WTC11 (cell line): ENCODE results near the gene WWOX. TPM values are rescaled to one million over a fixed set of nuclear protein-coding genes. Genes with fewer than 3 reads are reported as not detected.

Experiments used
- ATAC-seq: fragments of 200-7000 bp; cut with Tn5 transposase; 2 replicates; pipeline ENCODE4 v1.10.0; 2021; ENCODE audit warnings: mild to moderate bottlenecking, moderate library complexity
- CTCF ChIA-PET: fragments of 300-600 bp; sonication (Branson Sonifier 250); formaldehyde crosslinking; loops from one replicate; lab custom pipeline; 2021; ENCODE audit warnings: antibody characterized with exemption; lab: Charles Lee
- POLR2A ChIA-PET: fragments of 350-600 bp; sonication (Branson Sonifier 250); formaldehyde crosslinking; loops from one replicate; lab custom pipeline; 2021; ENCODE audit warnings: antibody characterized with exemption; lab: Charles Lee
- DNase-seq: peaks from one replicate; pipeline ENCODE4 v3.0.0; 2021; ENCODE audit warnings: low spot score
- H3K27ac Mint-ChIP-seq: 2 replicates; pipeline ENCODE4 v1.8.0; 2021; ENCODE audit warnings: mixed read lengths
- H3K27me3 Mint-ChIP-seq: 2 replicates; pipeline ENCODE4 v1.8.0; 2021; ENCODE audit warnings: low read depth, mild to moderate bottlenecking, moderate library complexity, mixed read lengths
- H3K36me3 Mint-ChIP-seq: 2 replicates; pipeline ENCODE4 v1.8.0; 2021; ENCODE audit warnings: mixed read lengths
- H3K4me1 Mint-ChIP-seq: 2 replicates; pipeline ENCODE4 v1.8.0; 2022; ENCODE audit warnings: mixed read lengths
- H3K4me3 Mint-ChIP-seq: 2 replicates; pipeline ENCODE4 v1.8.0; 2021; ENCODE audit warnings: mild to moderate bottlenecking, moderate library complexity, mixed read lengths
- H3K9me3 Mint-ChIP-seq: 2 replicates; pipeline ENCODE4 v1.8.0; 2021; ENCODE audit warnings: mixed read lengths
- EMX1 ChIP-seq: fragments of 250-450 bp; sonication (Bioruptor Pico); IDR thresholded peaks from 2 replicates; pipeline ENCODE4 v1.8.0; 2021; ENCODE audit warnings: mild to moderate bottlenecking
- ESRRA ChIP-seq: sonication (generic); formaldehyde crosslinking; IDR thresholded peaks from 2 replicates; pipeline ENCODE4 v1.8.1; 2022; ENCODE audit warnings: mild to moderate bottlenecking, missing genetic modification reagents, borderline replicate concordance
- MXD4 ChIP-seq: fragments of 250-450 bp; sonication (Bioruptor Pico); IDR thresholded peaks from 2 replicates; pipeline ENCODE4 v1.8.0; 2021; ENCODE audit warnings: mild to moderate bottlenecking, moderate library complexity, borderline replicate concordance
- NFYB ChIP-seq: sonication (generic); formaldehyde crosslinking; conservative IDR thresholded peaks from 2 replicates; pipeline ENCODE4 v1.8.0; 2022; ENCODE audit warnings: low read depth, missing genetic modification reagents
- TCF7 ChIP-seq: sonication (generic); formaldehyde crosslinking; IDR thresholded peaks from 2 replicates; pipeline ENCODE4 v1.8.0; 2022; ENCODE audit warnings: mild to moderate bottlenecking, low read depth, missing genetic modification reagents, moderate library complexity
- TEAD1 ChIP-seq: sonication (generic); formaldehyde crosslinking; IDR thresholded peaks from 2 replicates; pipeline ENCODE4 v1.8.0; 2022; ENCODE audit warnings: mild to moderate bottlenecking, missing genetic modification reagents
- ZBTB21 ChIP-seq: sonication (generic); formaldehyde crosslinking; IDR thresholded peaks from 2 replicates; pipeline ENCODE4 v1.8.1; 2023; ENCODE audit warnings: mild to moderate bottlenecking, missing genetic modification reagents, borderline replicate concordance
- ZNF138 ChIP-seq: sonication (generic); formaldehyde crosslinking; conservative IDR thresholded peaks from 2 replicates; pipeline ENCODE4 v1.8.1; 2022; ENCODE audit warnings: mild to moderate bottlenecking, moderate library complexity, missing genetic modification reagents
- total RNA-seq: library from RNA; stranded (reverse); gene quantifications from 3 replicates; pipeline ENCODE4 v1.2.3, GENCODE V29; 2021
- TF ChIP-seq, protein P1 (sequence below): fragments of 250-450 bp; sonication (Bioruptor Pico); IDR thresholded peaks from 2 replicates; pipeline ENCODE4 v1.9.0; 2021; ENCODE audit warnings: mild to moderate bottlenecking
- TF ChIP-seq, protein P2 (sequence below): fragments of 250-450 bp; sonication (Bioruptor Pico); IDR thresholded peaks from 2 replicates; pipeline ENCODE4 v1.8.0; 2021; ENCODE audit warnings: mild to moderate bottlenecking
- TF ChIP-seq, protein P3 (sequence below): sonication (generic); formaldehyde crosslinking; IDR thresholded peaks from 2 replicates; pipeline ENCODE4 v1.8.1; 2022; ENCODE audit warnings: mild to moderate bottlenecking, missing genetic modification reagents, moderate library complexity, borderline replicate concordance
- TF ChIP-seq, protein P4 (sequence below): sonication (generic); formaldehyde crosslinking; IDR thresholded peaks from 2 replicates; pipeline ENCODE4 v1.8.1; 2023; ENCODE audit warnings: mild to moderate bottlenecking, missing genetic modification reagents, moderate library complexity
- TF ChIP-seq, protein P5 (sequence below): fragments of 200-600 bp; IDR thresholded peaks from 2 replicates; pipeline ENCODE4 v1.8.0; 2022; ENCODE audit warnings: antibody characterized with exemption
- TF ChIP-seq, protein P6 (sequence below): fragments of 250-450 bp; sonication (Bioruptor Pico); conservative IDR thresholded peaks from 2 replicates; pipeline ENCODE4 v1.9.0; 2021; ENCODE audit warnings: mild to moderate bottlenecking
- TF ChIP-seq, protein P7 (sequence below): sonication (generic); formaldehyde crosslinking; IDR thresholded peaks from 2 replicates; pipeline ENCODE4 v1.8.1; 2022; ENCODE audit warnings: mild to moderate bottlenecking, moderate library complexity, missing genetic modification reagents
- TF ChIP-seq, protein P8 (sequence below): sonication (generic); formaldehyde crosslinking; IDR thresholded peaks from 2 replicates; pipeline ENCODE4 v1.8.0; 2022; ENCODE audit warnings: mild to moderate bottlenecking, missing genetic modification reagents
- TF ChIP-seq, protein P9 (sequence below): sonication (generic); formaldehyde crosslinking; IDR thresholded peaks from 2 replicates; pipeline ENCODE4 v1.8.1; 2023; ENCODE audit warnings: mild to moderate bottlenecking, missing genetic modification reagents, borderline replicate concordance
- TF ChIP-seq, protein P10 (sequence below): sonication (generic); formaldehyde crosslinking; conservative IDR thresholded peaks from 2 replicates; pipeline ENCODE4 v1.8.1; 2022; ENCODE audit warnings: mild to moderate bottlenecking, missing genetic modification reagents

The WWOX gene
- total RNA-seq, 1 experiment from 2014 or later: 15.7 TPM

DNA sequence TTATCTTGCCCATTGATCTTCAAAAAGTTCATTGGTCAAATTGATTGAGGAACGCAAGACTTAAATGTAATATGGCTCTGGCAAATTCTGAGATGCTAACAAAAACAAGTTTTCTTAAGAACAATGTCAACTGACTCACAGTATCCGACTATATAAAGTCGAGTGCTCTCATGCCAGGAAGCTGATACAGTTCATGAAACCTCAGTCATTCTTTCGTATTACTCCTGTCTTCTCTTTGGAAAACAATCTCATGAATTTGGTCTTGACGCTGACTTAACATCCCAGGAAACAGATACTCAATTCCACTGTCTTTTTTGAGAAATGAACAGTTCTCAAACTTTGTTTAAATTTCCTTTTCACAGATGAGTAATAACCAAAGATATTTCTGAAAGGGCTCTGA lies 796.2 kb downstream of the WWOX start:
- CTCF ChIA-PET: no interaction called here
- ATAC-seq (no peak), DNase-seq (no peak)
- POLR2A ChIA-PET: no interaction called here
- H3K27ac Mint-ChIP-seq: peak overlapping the region; percentile 63; the same call in 1 of the 2 replicates
- H3K4me1 Mint-ChIP-seq: peaks cover 37% of the 10 kb centered on the region
- no peak overlapping the region for H3K4me3 Mint-ChIP-seq
- H3K36me3 Mint-ChIP-seq: no peaks in the 10 kb centered on the region
- no peaks in the 10 kb centered on the region for H3K9me3 Mint-ChIP-seq
- H3K27me3 Mint-ChIP-seq: no peaks in the 10 kb centered on the region
- TF ChIP-seq, protein P1, sequence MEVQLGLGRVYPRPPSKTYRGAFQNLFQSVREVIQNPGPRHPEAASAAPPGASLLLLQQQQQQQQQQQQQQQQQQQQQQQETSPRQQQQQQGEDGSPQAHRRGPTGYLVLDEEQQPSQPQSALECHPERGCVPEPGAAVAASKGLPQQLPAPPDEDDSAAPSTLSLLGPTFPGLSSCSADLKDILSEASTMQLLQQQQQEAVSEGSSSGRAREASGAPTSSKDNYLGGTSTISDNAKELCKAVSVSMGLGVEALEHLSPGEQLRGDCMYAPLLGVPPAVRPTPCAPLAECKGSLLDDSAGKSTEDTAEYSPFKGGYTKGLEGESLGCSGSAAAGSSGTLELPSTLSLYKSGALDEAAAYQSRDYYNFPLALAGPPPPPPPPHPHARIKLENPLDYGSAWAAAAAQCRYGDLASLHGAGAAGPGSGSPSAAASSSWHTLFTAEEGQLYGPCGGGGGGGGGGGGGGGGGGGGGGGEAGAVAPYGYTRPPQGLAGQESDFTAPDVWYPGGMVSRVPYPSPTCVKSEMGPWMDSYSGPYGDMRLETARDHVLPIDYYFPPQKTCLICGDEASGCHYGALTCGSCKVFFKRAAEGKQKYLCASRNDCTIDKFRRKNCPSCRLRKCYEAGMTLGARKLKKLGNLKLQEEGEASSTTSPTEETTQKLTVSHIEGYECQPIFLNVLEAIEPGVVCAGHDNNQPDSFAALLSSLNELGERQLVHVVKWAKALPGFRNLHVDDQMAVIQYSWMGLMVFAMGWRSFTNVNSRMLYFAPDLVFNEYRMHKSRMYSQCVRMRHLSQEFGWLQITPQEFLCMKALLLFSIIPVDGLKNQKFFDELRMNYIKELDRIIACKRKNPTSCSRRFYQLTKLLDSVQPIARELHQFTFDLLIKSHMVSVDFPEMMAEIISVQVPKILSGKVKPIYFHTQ (CRISPR knock-in tag): no peak
- TF ChIP-seq ZNF138 (no peak), MXD4 (no peak), EMX1 (no peak), NFYB (no peak), ESRRA (no peak), TEAD1 (no peak), TCF7 (CRISPR knock-in tag) (no peak), ZBTB21 (no peak)
- TF ChIP-seq, protein P2, sequence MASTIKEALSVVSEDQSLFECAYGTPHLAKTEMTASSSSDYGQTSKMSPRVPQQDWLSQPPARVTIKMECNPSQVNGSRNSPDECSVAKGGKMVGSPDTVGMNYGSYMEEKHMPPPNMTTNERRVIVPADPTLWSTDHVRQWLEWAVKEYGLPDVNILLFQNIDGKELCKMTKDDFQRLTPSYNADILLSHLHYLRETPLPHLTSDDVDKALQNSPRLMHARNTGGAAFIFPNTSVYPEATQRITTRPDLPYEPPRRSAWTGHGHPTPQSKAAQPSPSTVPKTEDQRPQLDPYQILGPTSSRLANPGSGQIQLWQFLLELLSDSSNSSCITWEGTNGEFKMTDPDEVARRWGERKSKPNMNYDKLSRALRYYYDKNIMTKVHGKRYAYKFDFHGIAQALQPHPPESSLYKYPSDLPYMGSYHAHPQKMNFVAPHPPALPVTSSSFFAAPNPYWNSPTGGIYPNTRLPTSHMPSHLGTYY (CRISPR knock-in tag): no peak
- TF ChIP-seq, protein P3, sequence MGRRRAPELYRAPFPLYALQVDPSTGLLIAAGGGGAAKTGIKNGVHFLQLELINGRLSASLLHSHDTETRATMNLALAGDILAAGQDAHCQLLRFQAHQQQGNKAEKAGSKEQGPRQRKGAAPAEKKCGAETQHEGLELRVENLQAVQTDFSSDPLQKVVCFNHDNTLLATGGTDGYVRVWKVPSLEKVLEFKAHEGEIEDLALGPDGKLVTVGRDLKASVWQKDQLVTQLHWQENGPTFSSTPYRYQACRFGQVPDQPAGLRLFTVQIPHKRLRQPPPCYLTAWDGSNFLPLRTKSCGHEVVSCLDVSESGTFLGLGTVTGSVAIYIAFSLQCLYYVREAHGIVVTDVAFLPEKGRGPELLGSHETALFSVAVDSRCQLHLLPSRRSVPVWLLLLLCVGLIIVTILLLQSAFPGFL: no peak
- TF ChIP-seq, protein P4, sequence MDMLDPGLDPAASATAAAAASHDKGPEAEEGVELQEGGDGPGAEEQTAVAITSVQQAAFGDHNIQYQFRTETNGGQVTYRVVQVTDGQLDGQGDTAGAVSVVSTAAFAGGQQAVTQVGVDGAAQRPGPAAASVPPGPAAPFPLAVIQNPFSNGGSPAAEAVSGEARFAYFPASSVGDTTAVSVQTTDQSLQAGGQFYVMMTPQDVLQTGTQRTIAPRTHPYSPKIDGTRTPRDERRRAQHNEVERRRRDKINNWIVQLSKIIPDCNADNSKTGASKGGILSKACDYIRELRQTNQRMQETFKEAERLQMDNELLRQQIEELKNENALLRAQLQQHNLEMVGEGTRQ (CRISPR knock-in tag): no peak
- TF ChIP-seq, protein P5, sequence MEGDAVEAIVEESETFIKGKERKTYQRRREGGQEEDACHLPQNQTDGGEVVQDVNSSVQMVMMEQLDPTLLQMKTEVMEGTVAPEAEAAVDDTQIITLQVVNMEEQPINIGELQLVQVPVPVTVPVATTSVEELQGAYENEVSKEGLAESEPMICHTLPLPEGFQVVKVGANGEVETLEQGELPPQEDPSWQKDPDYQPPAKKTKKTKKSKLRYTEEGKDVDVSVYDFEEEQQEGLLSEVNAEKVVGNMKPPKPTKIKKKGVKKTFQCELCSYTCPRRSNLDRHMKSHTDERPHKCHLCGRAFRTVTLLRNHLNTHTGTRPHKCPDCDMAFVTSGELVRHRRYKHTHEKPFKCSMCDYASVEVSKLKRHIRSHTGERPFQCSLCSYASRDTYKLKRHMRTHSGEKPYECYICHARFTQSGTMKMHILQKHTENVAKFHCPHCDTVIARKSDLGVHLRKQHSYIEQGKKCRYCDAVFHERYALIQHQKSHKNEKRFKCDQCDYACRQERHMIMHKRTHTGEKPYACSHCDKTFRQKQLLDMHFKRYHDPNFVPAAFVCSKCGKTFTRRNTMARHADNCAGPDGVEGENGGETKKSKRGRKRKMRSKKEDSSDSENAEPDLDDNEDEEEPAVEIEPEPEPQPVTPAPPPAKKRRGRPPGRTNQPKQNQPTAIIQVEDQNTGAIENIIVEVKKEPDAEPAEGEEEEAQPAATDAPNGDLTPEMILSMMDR: no peak
- TF ChIP-seq, protein P6, sequence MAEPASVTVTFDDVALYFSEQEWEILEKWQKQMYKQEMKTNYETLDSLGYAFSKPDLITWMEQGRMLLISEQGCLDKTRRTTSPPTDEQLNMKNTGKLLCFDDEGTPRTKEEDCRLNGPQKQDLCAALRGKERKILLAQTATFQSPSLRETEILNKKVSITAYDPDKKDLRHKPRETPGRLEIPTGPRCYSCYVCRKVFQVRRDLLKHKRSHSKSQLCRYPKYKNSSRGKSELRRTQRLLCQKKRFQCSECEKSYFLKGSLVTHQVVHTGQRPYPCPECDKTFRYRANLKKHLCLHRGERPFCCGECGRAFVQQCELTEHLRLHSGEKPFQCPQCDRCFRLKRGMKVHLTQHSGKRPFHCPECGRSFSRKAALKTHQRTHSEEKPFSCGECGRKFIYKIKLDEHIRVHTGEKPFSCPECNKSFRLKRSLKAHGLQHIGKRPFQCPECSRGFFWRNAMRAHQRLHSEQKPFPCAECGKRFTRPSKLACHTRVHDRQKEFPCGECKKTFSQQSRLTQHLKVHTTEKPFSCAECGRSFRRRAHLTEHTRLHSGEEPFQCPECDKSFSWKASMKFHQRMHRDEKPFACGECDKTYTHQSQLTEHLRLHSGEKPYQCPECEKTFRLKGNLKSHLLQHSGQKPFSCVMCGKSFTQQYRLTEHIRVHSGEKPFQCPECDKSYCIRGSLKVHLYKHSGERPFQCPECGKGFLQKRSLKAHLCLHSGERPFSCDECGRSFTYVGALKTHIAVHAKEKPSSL (CRISPR knock-in tag): no peak
- TF ChIP-seq, protein P7, sequence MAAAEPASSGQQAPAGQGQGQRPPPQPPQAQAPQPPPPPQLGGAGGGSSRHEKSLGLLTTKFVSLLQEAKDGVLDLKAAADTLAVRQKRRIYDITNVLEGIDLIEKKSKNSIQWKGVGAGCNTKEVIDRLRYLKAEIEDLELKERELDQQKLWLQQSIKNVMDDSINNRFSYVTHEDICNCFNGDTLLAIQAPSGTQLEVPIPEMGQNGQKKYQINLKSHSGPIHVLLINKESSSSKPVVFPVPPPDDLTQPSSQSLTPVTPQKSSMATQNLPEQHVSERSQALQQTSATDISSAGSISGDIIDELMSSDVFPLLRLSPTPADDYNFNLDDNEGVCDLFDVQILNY (CRISPR knock-in tag): no peak
- TF ChIP-seq, protein P8, sequence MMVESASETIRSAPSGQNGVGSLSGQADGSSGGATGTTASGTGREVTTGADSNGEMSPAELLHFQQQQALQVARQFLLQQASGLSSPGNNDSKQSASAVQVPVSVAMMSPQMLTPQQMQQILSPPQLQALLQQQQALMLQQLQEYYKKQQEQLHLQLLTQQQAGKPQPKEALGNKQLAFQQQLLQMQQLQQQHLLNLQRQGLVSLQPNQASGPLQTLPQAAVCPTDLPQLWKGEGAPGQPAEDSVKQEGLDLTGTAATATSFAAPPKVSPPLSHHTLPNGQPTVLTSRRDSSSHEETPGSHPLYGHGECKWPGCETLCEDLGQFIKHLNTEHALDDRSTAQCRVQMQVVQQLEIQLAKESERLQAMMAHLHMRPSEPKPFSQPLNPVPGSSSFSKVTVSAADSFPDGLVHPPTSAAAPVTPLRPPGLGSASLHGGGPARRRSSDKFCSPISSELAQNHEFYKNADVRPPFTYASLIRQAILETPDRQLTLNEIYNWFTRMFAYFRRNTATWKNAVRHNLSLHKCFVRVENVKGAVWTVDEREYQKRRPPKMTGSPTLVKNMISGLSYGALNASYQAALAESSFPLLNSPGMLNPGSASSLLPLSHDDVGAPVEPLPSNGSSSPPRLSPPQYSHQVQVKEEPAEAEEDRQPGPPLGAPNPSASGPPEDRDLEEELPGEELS: no peak
- TF ChIP-seq, protein P9, sequence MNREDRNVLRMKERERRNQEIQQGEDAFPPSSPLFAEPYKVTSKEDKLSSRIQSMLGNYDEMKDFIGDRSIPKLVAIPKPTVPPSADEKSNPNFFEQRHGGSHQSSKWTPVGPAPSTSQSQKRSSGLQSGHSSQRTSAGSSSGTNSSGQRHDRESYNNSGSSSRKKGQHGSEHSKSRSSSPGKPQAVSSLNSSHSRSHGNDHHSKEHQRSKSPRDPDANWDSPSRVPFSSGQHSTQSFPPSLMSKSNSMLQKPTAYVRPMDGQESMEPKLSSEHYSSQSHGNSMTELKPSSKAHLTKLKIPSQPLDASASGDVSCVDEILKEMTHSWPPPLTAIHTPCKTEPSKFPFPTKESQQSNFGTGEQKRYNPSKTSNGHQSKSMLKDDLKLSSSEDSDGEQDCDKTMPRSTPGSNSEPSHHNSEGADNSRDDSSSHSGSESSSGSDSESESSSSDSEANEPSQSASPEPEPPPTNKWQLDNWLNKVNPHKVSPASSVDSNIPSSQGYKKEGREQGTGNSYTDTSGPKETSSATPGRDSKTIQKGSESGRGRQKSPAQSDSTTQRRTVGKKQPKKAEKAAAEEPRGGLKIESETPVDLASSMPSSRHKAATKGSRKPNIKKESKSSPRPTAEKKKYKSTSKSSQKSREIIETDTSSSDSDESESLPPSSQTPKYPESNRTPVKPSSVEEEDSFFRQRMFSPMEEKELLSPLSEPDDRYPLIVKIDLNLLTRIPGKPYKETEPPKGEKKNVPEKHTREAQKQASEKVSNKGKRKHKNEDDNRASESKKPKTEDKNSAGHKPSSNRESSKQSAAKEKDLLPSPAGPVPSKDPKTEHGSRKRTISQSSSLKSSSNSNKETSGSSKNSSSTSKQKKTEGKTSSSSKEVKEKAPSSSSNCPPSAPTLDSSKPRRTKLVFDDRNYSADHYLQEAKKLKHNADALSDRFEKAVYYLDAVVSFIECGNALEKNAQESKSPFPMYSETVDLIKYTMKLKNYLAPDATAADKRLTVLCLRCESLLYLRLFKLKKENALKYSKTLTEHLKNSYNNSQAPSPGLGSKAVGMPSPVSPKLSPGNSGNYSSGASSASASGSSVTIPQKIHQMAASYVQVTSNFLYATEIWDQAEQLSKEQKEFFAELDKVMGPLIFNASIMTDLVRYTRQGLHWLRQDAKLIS (CRISPR knock-in tag): no peak
- TF ChIP-seq, protein P10, sequence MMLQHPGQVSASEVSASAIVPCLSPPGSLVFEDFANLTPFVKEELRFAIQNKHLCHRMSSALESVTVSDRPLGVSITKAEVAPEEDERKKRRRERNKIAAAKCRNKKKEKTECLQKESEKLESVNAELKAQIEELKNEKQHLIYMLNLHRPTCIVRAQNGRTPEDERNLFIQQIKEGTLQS (CRISPR knock-in tag): no peak
